Lung (tissue), 12 donors: ENCODE measurements around the gene SETD2. TPM values are rescaled to one million over a fixed set of nuclear protein-coding genes. Genes with fewer than 3 reads are reported as not detected.
"Not testable (repeated sequence)": the region's sequence is repeated elsewhere in the genome, so short reads cannot be mapped to it uniquely, and the experiment has no call there.

Experiments
- ATAC-seq: fragments of 200-7000 bp; cut with Tn5 transposase; one replicate; pipeline ENCODE4 v1.9.1; 2020; ENCODE audit warnings: moderate number of reproducible peaks; ENCODE audit not compliant: insufficient read depth, low FRiP score
- DNase-seq, 3 donors: peaks; one replicate each; pipeline ENCODE4 v3.0.0-alpha.2; 2013 to 2017
- H3K27ac ChIP-seq, 2 donors: one replicate each; pipeline ENCODE4 v1.5.1; 2013; ENCODE audit warnings: mild to moderate bottlenecking in 2 of 2, moderate library complexity in 2 of 2, control low read depth in 1 of 2, inconsistent platforms in 1 of 2, low read depth in 1 of 2, low read length in 1 of 2
- H3K27me3 ChIP-seq, 3 donors: one replicate each; pipeline ENCODE4 v1.5.1; 2013; ENCODE audit warnings: low read length in 2 of 3; ENCODE audit not compliant: control insufficient read depth in 3 of 3, insufficient read depth in 3 of 3
- H3K36me3 ChIP-seq, 4 donors: one replicate each; pipeline ENCODE4 v1.5.1; 2013; ENCODE audit warnings: low read length in 4 of 4, mild to moderate bottlenecking in 1 of 4, moderate library complexity in 1 of 4; ENCODE audit not compliant: control insufficient read depth in 4 of 4, insufficient read depth in 4 of 4
- H3K4me1 ChIP-seq, 5 donors: one replicate each; pipeline ENCODE4 v1.5.1; 2013; ENCODE audit warnings: low read length in 5 of 5, mild to moderate bottlenecking in 2 of 5, moderate library complexity in 1 of 5; ENCODE audit not compliant: control insufficient read depth in 5 of 5, insufficient read depth in 5 of 5
- H3K4me3 ChIP-seq: one replicate; pipeline ENCODE4 v1.5.1; 2013; ENCODE audit warnings: mild to moderate bottlenecking, control low read depth, moderate library complexity
- H3K9ac ChIP-seq, 2 donors: one replicate each; pipeline ENCODE4 v1.5.1; 2013; ENCODE audit warnings: low read length in 2 of 2, control low read depth in 1 of 2; ENCODE audit not compliant: insufficient read depth in 1 of 2
- H3K9me3 ChIP-seq, 4 donors: one replicate each; pipeline ENCODE4 v1.5.1; 2013; ENCODE audit warnings: low read length in 3 of 4, mild to moderate bottlenecking in 1 of 4, moderate library complexity in 1 of 4; ENCODE audit not compliant: control insufficient read depth in 4 of 4, insufficient read depth in 3 of 4
- WGBS, 2 donors: extraction: QIAGEN DNeasy Blood & Tissue Kit; methylation state at CpG; one replicate each; pipeline ENCODE4 v1.1.7; 2013; 5-methylcytosine and 5-hydroxymethylcytosine counted together
- polyA plus RNA-seq, 2 donors: library from polyadenylated mRNA; stranded (reverse); fragments of 200-250 nt; gene quantifications; one replicate each; pipeline ENCODE4 v1.2.1, GENCODE V29; 2013
- total RNA-seq, 2 donors: library from RNA; depleted of rRNA in 1 of 2; stranded (reverse); fragments of >200 nt in 1 of 2; gene quantifications; one replicate each; pipeline ENCODE4 v1.2.1, GENCODE V29; 2014 to 2021
- TF ChIP-seq, protein P1 (sequence below): IDR thresholded peaks from 2 replicates; pipeline ENCODE4 v1.5.1; 2012; ENCODE audit warnings: mild to moderate bottlenecking; ENCODE audit errors: control extremely low read depth, extremely low read depth
- donor health status: control.
- donor health status: control.
- donor health status: Bipolar disorder and iron deficiency.
- donor health status: healthy.
- donor health status: DM: yes; HTN: yes; CAD: no.

The SETD2 gene
- total and polyA plus RNA-seq, 4 donors = 10.4 to 107 (median 25.0) TPM

GRCh38 chr3:47193871-47194859 lies 30.3 kb upstream of the SETD2 start:
- H3K27me3 ChIP-seq = no peaks in the 10 kb centered on the region
- no peaks in the 10 kb centered on the region for H3K4me1 ChIP-seq
- ATAC-seq (no peak), DNase-seq (peak in 1 of 3 donors; percentile 1)
- TF ChIP-seq, protein P1, sequence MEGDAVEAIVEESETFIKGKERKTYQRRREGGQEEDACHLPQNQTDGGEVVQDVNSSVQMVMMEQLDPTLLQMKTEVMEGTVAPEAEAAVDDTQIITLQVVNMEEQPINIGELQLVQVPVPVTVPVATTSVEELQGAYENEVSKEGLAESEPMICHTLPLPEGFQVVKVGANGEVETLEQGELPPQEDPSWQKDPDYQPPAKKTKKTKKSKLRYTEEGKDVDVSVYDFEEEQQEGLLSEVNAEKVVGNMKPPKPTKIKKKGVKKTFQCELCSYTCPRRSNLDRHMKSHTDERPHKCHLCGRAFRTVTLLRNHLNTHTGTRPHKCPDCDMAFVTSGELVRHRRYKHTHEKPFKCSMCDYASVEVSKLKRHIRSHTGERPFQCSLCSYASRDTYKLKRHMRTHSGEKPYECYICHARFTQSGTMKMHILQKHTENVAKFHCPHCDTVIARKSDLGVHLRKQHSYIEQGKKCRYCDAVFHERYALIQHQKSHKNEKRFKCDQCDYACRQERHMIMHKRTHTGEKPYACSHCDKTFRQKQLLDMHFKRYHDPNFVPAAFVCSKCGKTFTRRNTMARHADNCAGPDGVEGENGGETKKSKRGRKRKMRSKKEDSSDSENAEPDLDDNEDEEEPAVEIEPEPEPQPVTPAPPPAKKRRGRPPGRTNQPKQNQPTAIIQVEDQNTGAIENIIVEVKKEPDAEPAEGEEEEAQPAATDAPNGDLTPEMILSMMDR = no peak
- no peaks in the 10 kb centered on the region for H3K36me3 ChIP-seq
- 95 to 98% methylated on average over 4 of the region's 4 CpGs for WGBS, 2 donors
- no peak overlapping the region for H3K27ac ChIP-seq
- H3K9me3 ChIP-seq = no peaks in the 10 kb centered on the region
- no peak overlapping the region for H3K9ac ChIP-seq
- H3K4me3 ChIP-seq = no peak overlapping the region

GRCh38 chr3:47186285-47186684 lies 22.4 kb upstream of the SETD2 start:
- H3K9ac ChIP-seq = no peak overlapping the region
- no peaks in the 10 kb centered on the region for H3K36me3 ChIP-seq
- WGBS, 2 donors = 94 to 95% methylated on average over 2 of the region's 2 CpGs
- no peaks in the 10 kb centered on the region for H3K9me3 ChIP-seq
- TF ChIP-seq, protein P1 = no peak
- no peaks in the 10 kb centered on the region for H3K4me1 ChIP-seq
- no peak overlapping the region for H3K4me3 ChIP-seq
- H3K27me3 ChIP-seq = no peaks in the 10 kb centered on the region
- ATAC-seq = no peak
- no peak overlapping the region for H3K27ac ChIP-seq
- no peak for DNase-seq

- 90 to 93% methylated on average over 4 of the region's 4 CpGs for WGBS, 2 donors
- not testable (repeated sequence) for H3K4me3 ChIP-seq, H3K4me1 ChIP-seq, ATAC-seq, H3K27me3 ChIP-seq, DNase-seq, H3K9ac ChIP-seq, H3K27ac ChIP-seq, H3K36me3 ChIP-seq, H3K9me3 ChIP-seq
Observed at GRCh38 chr3:47181685-47182084, 17.8 kb upstream of the SETD2 start.

GRCh38 chr3:47180011-47180410 lies 16.1 kb upstream of the SETD2 start:
- not testable (repeated sequence) for H3K9me3 ChIP-seq, H3K27me3 ChIP-seq, H3K27ac ChIP-seq, ATAC-seq, H3K9ac ChIP-seq, H3K36me3 ChIP-seq, H3K4me3 ChIP-seq, H3K4me1 ChIP-seq, DNase-seq
- WGBS, 2 donors = 93 to 94% methylated on average over 12 of the region's 12 CpGs
